ENCODE measurements around the gene CDH23. TPM values are rescaled to one million over a fixed set of nuclear protein-coding genes. Genes with fewer than 3 reads are reported as not detected.

CDH23 gene
- polyA plus RNA-seq, 2 of the 4 experiments (the other 2 are of a cell fraction): 1.1 to 2.3 TPM

DNA sequence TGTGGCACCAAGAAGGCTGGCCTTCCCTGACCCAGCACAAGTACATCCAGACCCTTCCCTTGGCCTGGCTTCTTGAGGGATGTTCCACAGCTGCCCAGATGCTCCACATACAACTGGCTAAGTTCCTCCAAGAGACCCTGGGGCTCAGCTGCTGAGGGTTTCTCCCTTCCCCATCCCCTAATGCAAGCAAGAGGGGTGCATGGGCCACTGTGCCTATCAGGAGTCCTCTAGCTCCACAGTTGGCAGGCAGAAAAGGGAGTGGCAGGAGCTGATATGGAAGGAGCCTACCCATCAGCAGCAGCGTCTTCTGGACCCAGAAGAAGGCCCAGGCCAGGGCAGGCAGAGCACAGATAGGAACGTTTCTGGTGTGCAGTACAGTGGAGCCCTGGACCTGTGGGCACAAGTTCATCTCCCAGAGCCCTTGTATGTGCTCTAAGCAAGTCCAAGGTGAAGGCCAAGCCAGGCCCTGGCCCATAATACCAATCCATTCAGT is 350.4 kb downstream of the CDH23 start:
- ATAC-seq (peak in 1 of 2 experiments; percentile 23; a peak in 3 of 6 replicates), FAIRE-seq (no peak), DNase-seq (ENCODE audit: low read depth in 1 of 2, low spot score in 1 of 2) (no peak)
- no peak for TF ChIP-seq CEBPB (IDR thresholded peaks at IDR 0.05)
- TF ChIP-seq, protein P1, sequence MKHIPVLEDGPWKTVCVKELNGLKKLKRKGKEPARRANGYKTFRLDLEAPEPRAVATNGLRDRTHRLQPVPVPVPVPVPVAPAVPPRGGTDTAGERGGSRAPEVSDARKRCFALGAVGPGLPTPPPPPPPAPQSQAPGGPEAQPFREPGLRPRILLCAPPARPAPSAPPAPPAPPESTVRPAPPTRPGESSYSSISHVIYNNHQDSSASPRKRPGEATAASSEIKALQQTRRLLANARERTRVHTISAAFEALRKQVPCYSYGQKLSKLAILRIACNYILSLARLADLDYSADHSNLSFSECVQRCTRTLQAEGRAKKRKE (CRISPR knock-in tag; IDR thresholded peaks at IDR 0.05; ENCODE audit: low read depth): no peak
- TF ChIP-seq FOXS1 (CRISPR knock-in tag; IDR thresholded peaks at IDR 0.05): no peak
- no peak for TF ChIP-seq HOXB13 (CRISPR knock-in tag; IDR thresholded peaks at IDR 0.05; ENCODE audit: low read depth)
- TF ChIP-seq HDAC2 (IDR thresholded peaks at IDR 0.05): no peak
- no peak for TF ChIP-seq EP300 (IDR thresholded peaks at IDR 0.05)
- TF ChIP-seq MAFK (IDR thresholded peaks at IDR 0.05; ENCODE audit: partially characterized antibody): no peak
- TF ChIP-seq CHD2 (IDR thresholded peaks at IDR 0.05; ENCODE audit: low read length, partially characterized antibody): no peak
- TF ChIP-seq HOXA7 (CRISPR knock-in tag; IDR thresholded peaks at IDR 0.05): no peak
- no peak overlapping the region for H3K4me3 ChIP-seq
- no peaks in the 10 kb centered on the region for H3K9me3 ChIP-seq
- H3K27ac ChIP-seq: peak overlapping the region in 1 of 2 experiments; percentile 47; a peak in 2 of 6 replicates
- no peak overlapping the region for H3K4me2 ChIP-seq
- CTCF ChIA-PET: interaction anchor here (0.6 to 3.7 kb wide), 7 partner anchors 10 to 197 kb away, joined by 3 to 19 read pairs (median 3); partner anchors contain the start of gene VSIR
- POLR2A ChIA-PET: no interaction called here
- H3K4me1 ChIP-seq: 0 out of 3 replicates have a peak, but pooled peaks cover 4% of the 10 kb centered on the region
- 78% methylated on average over 2 of the region's 2 CpGs for WGBS (ENCODE audit: missing lambda C conversion rate)

DNA sequence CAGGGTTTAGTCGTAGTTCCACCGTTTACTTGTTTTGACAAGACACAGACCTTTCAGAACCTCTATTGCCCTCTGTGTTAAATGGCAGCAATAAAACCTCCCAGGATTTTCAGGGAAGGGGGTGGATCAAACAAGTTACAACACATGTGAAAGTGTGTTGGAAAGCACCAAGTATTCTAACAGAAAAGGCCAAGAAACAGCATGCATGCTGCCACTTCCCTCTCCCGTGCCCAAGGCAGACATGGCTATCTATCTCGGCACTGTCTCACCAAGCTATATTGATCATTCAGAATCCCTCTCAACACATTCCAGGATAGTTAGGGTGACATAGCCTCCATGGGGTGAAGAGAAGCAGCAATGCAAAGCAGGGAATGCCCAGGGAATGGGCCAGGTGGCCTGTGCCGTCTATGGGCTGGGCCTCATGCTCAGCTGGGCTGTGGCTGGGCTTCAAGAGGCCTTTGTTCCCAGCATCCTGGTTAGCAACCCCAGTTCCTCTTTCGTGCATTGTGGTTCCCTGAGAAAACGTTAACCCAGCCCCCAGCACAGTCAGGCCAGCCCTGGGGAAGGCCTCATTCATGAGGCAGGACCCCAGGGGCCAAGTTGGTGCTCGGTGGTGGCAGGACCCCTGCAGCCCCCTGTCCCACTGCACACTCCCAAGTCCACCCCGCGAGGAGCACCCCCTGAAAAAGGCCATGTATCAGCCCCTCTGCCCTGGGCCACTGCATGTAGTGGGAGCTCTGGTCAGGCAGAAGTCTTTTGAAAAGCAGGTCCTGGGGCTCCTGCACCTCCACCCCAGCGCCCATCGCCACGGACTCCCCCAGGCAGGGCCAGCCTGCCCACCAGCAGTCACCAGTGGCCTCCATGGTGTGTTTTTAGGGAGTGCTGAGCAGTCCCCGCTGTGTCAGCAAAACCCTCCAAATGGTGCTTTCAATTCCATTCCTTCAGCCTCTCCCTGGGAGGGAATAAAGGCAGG is 351.1 kb downstream of the CDH23 start:
- Histone ChIP-seq H3K9me3 (no peaks in the 10 kb centered on the region), H3K4me2 (no peak overlapping the region), H3K27ac (peak overlapping the region in 1 of 2 experiments; percentile 47; a peak in 2 of 6 replicates), H3K4me1 (peaks cover 5% of the 10 kb centered on the region; the same call in 2 of the 3 replicates), H3K4me3 (no peak overlapping the region)
- CTCF ChIA-PET: interaction anchor here (0.9 to 3.7 kb wide), 4 partner anchors 17 to 139 kb away, joined by 3 to 19 read pairs (median 6); partner anchors contain the start of gene VSIR
- WGBS (ENCODE audit: missing lambda C conversion rate): 85% methylated on average over 12 of the region's 14 CpGs
- TF ChIP-seq FOSL2 (IDR thresholded peaks at IDR 0.05): no peak
- no peak for TF ChIP-seq FOSL2 (CRISPR knock-in tag; IDR thresholded peaks at IDR 0.05)
- TF ChIP-seq MAFK (IDR thresholded peaks at IDR 0.05; ENCODE audit: partially characterized antibody): peak; percentile 66
- ATAC-seq (peak in 1 of 2 experiments; percentile 8; a peak in 1 of 6 replicates), FAIRE-seq (no peak), DNase-seq (ENCODE audit: low read depth in 1 of 2, low spot score in 1 of 2) (no peak)
- POLR2A ChIA-PET: no interaction called here

DNA sequence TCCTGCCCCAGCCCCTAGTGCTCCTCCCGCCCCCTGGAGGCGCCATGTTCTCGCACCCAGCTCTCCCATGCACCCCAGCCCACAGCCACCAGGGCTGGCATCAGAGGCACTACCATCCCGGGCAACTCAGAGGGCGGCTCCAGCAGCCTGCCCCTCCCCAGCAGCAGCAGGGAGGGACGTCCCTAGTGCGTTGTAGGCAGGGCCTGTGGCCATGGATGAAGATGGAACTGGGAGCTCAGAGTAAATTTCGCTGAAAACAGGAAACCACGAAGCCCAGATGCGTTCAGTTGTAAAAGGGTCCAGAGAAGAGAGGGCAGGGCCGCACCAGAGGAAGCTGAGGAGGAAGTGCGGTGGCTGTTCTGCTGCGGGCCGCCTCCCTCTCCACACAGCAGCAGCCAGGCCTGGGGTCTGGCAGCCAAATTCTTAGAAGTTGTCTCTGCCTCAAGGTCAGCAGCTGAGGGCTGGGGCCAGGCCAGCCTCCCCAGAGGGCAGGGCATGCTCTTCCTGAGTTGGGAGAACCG is 352.0 kb downstream of the CDH23 start:
- ChIA-PET POLR2A (no interaction called here), CTCF (interaction anchor here (0.8 to 3.7 kb wide), 4 partner anchors 22 to 140 kb away, joined by 3 to 19 read pairs (median 4); partner anchors contain the start of gene VSIR)
- FAIRE-seq: no peak

More for the DNA sequence above, 352.0 kb downstream of the CDH23 start:
- WGBS (ENCODE audit: missing lambda C conversion rate): 88% methylated on average over 14 of the region's 15 CpGs
- no peak overlapping the region for H3K4me2 ChIP-seq
- no peak overlapping the region for H3K4me3 ChIP-seq
- H3K27ac ChIP-seq: no peak overlapping the region
- no peak for DNase-seq (ENCODE audit: low read depth in 1 of 2, low spot score in 1 of 2)
- peaks cover 13% of the 10 kb centered on the region for H3K4me1 ChIP-seq
- no peaks in the 10 kb centered on the region for H3K9me3 ChIP-seq
- ATAC-seq: peak in 1 of 2 experiments; percentile 8; a peak in 2 of 6 replicates
- no peak for TF ChIP-seq CHD2 (IDR thresholded peaks at IDR 0.05; ENCODE audit: low read length, partially characterized antibody)
- no peak for TF ChIP-seq NPAS2 (CRISPR knock-in tag; IDR thresholded peaks at IDR 0.05; ENCODE audit: borderline replicate concordance)
- no peak for TF ChIP-seq CBX8 (IDR thresholded peaks at IDR 0.05)
- TF ChIP-seq NFE2L2 (conservative IDR thresholded peaks at IDR 0.05; ENCODE audit: low read length): no peak
- no peak for TF ChIP-seq HDAC2 (IDR thresholded peaks at IDR 0.05)
- TF ChIP-seq FOSB (CRISPR knock-in tag; IDR thresholded peaks at IDR 0.05): no peak
- TF ChIP-seq NR3C1 (IDR thresholded peaks at IDR 0.05): no peak
- TF ChIP-seq, protein P2, sequence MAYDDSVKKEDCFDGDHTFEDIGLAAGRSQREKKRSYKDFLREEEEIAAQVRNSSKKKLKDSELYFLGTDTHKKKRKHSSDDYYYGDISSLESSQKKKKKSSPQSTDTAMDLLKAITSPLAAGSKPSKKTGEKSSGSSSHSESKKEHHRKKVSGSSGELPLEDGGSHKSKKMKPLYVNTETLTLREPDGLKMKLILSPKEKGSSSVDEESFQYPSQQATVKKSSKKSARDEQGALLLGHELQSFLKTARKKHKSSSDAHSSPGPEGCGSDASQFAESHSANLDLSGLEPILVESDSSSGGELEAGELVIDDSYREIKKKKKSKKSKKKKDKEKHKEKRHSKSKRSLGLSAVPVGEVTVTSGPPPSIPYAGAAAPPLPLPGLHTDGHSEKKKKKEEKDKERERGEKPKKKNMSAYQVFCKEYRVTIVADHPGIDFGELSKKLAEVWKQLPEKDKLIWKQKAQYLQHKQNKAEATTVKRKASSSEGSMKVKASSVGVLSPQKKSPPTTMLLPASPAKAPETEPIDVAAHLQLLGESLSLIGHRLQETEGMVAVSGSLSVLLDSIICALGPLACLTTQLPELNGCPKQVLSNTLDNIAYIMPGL (CRISPR knock-in tag; IDR thresholded peaks at IDR 0.05; ENCODE audit: borderline replicate concordance): no peak
- TF ChIP-seq SMC3 (IDR thresholded peaks at IDR 0.05): no peak
- no peak for TF ChIP-seq POLR2AphosphoS2 (conservative IDR thresholded peaks at IDR 0.05; ENCODE audit: low read length)
- no peak for TF ChIP-seq MAFK (IDR thresholded peaks at IDR 0.05; ENCODE audit: partially characterized antibody)
- no peak for TF ChIP-seq HEYL (CRISPR knock-in tag; IDR thresholded peaks at IDR 0.05)
- no peak for TF ChIP-seq ESRRA (IDR thresholded peaks at IDR 0.05; ENCODE audit: borderline replicate concordance, low read length)
- TF ChIP-seq RCOR1 (IDR thresholded peaks at IDR 0.05; ENCODE audit: low read depth, low read length): no peak
- TF ChIP-seq FOSL2 (IDR thresholded peaks at IDR 0.05): no peak
- no peak for TF ChIP-seq FOSL2 (CRISPR knock-in tag; IDR thresholded peaks at IDR 0.05)
- TF ChIP-seq JUNB (IDR thresholded peaks at IDR 0.05): no peak
- no peak for TF ChIP-seq MAZ (IDR thresholded peaks at IDR 0.05; ENCODE audit: borderline replicate concordance, low read depth, low read length)
- no peak for TF ChIP-seq KDM1A (IDR thresholded peaks at IDR 0.05; ENCODE audit: low read depth)

Measured in A549 (cell line).